CD8-positive, alpha-beta memory T cell (primary cell): ENCODE data around the gene ARPC5L. TPM values are rescaled to one million over a fixed set of nuclear protein-coding genes. Genes with fewer than 3 reads are reported as not detected.
A peak's percentile ranks its signal among the peaks of the same experiment; 100 is the strongest.

ENCODE experiments used
- CTCF ChIA-PET: fragments of 350-600 bp; sonication (Branson Sonifier 250); formaldehyde crosslinking; loops from one replicate; lab custom pipeline; 2021; ENCODE audit warnings: antibody characterized with exemption; lab: Charles Lee
- POLR2A ChIA-PET: fragments of 350-600 bp; sonication (Branson Sonifier 250); formaldehyde crosslinking; loops from one replicate; lab custom pipeline; 2021; ENCODE audit warnings: antibody characterized with exemption; lab: Charles Lee
- DNase-seq, 5 donors: peaks; one replicate each; pipeline versions ENCODE4 v3.0.0 to v3.0.0-alpha.2; 2020 to 2022; ENCODE audit warnings: mixed read lengths in 1 of 5
- H3K27ac ChIP-seq: one replicate; pipeline ENCODE4 v1.7.0; 2013; ENCODE audit warnings: low read depth, mild to moderate bottlenecking, low read length, moderate library complexity
- H3K27me3 ChIP-seq: 2 replicates; pipeline ENCODE4 v1.7.0; 2013; ENCODE audit warnings: low read length, mild to moderate bottlenecking; ENCODE audit not compliant: insufficient read depth, poor library complexity, severe bottlenecking
- H3K36me3 ChIP-seq: 2 replicates; pipeline ENCODE4 v1.7.0; 2013; ENCODE audit warnings: mild to moderate bottlenecking, low read length, moderate library complexity; ENCODE audit not compliant: insufficient read depth
- H3K4me1 ChIP-seq: 2 replicates; pipeline ENCODE4 v1.7.0; 2013; ENCODE audit warnings: mild to moderate bottlenecking, low read length, moderate library complexity; ENCODE audit not compliant: insufficient read depth
- H3K4me3 ChIP-seq: 2 replicates; pipeline ENCODE4 v1.7.0; 2013; ENCODE audit warnings: mild to moderate bottlenecking, low read length
- H3K9me3 ChIP-seq: 2 replicates; pipeline ENCODE4 v1.7.0; 2013; ENCODE audit warnings: mild to moderate bottlenecking, low read length
- H3K27ac Mint-ChIP-seq, 8 donors: one replicate each; pipeline ENCODE4 v1.8.0; 2020 to 2021; ENCODE audit warnings: mixed read lengths in 8 of 8, mild to moderate bottlenecking in 6 of 8, inconsistent platforms in 3 of 8, moderate library complexity in 3 of 8
- H3K27me3 Mint-ChIP-seq, 2 donors: one replicate each; pipeline ENCODE4 v1.8.0; 2020 to 2021; ENCODE audit warnings: mixed read lengths in 2 of 2, mild to moderate bottlenecking in 1 of 2, moderate library complexity in 1 of 2
- H3K36me3 Mint-ChIP-seq, 3 donors: one replicate each; pipeline ENCODE4 v1.8.0; 2020 to 2021; ENCODE audit warnings: mixed read lengths in 3 of 3, inconsistent platforms in 1 of 3, mild to moderate bottlenecking in 1 of 3
- H3K4me1 Mint-ChIP-seq, 3 donors: one replicate each; pipeline ENCODE4 v1.8.0; 2020 to 2021; ENCODE audit warnings: mixed read lengths in 3 of 3, inconsistent platforms in 1 of 3, mild to moderate bottlenecking in 1 of 3
- H3K4me3 Mint-ChIP-seq, 7 donors: one replicate each; pipeline ENCODE4 v1.8.0; 2020 to 2021; ENCODE audit warnings: mixed read lengths in 7 of 7, mild to moderate bottlenecking in 6 of 7, moderate library complexity in 4 of 7, inconsistent platforms in 2 of 7
- H3K9me3 Mint-ChIP-seq, 5 donors: one replicate each; pipeline ENCODE4 v1.8.0; 2020 to 2022; ENCODE audit warnings: mixed read lengths in 5 of 5, mild to moderate bottlenecking in 3 of 5, moderate library complexity in 2 of 5, inconsistent platforms in 1 of 5
- polyA plus RNA-seq: library from polyadenylated mRNA; unstranded; fragments of 300-500 nt; fragmentation: Illumina TruSeq; gene quantifications from one replicate; pipeline ENCODE4 v1.2.3, GENCODE V29; 2021
- total RNA-seq, 2 experiments: library from RNA; stranded (reverse); gene quantifications; one replicate each; pipeline ENCODE4 v1.2.3, GENCODE V29; 2021

Gene ARPC5L
- total and polyA plus RNA-seq, 3 experiments from 2014 or later: 116 to 120 (median 118) TPM

GRCh38 chr9:124871156-124871561 lies 9.2 kb downstream of the ARPC5L start:
- Mint-ChIP-seq H3K4me1 (peaks cover 59 to 77% (median 63%) of the 10 kb centered on the region in 3 donors), H3K9me3 (no peaks in the 10 kb centered on the region), H3K36me3 (peaks cover 6 to 55% (median 12%) of the 10 kb centered on the region in 3 donors), H3K4me3 (peak overlapping the region; percentile 90 to 98 (median 94)), H3K27me3 (peaks cover 0 to 3% of the 10 kb centered on the region in 2 donors), H3K27ac (peak overlapping the region; percentile 95 to 99 (median 96))
- no peak for DNase-seq
- POLR2A ChIA-PET: interaction anchor here (3.2 kb wide), 1 partner anchor 10 kb away, joined by 35 read pairs; the partner anchor contains the start of genes ARPC5L and RPL35
- peaks cover 56% of the 10 kb centered on the region for H3K4me1 ChIP-seq
- no peaks in the 10 kb centered on the region for H3K27me3 ChIP-seq
- peak overlapping the region; percentile 76 for H3K4me3 ChIP-seq
- CTCF ChIA-PET: interaction anchor here (1.2 to 4.3 kb wide), 2 partner anchors 15 to 18 kb away, joined by 4 to 18 read pairs; partner anchors contain the start of gene WDR38
- peak overlapping the region; percentile 95 for H3K27ac ChIP-seq
- no peaks in the 10 kb centered on the region for H3K9me3 ChIP-seq
- peaks cover 29% of the 10 kb centered on the region for H3K36me3 ChIP-seq

GRCh38 chr9:124873664-124874063 lies 11.7 kb downstream of the ARPC5L start:
- H3K4me1 Mint-ChIP-seq: peaks cover 56 to 70% (median 56%) of the 10 kb centered on the region in 3 donors
- H3K27ac ChIP-seq: peak overlapping the region; percentile 12
- DNase-seq: peak in 4 of 5 donors; percentile 50 to 78 (median 56)
- no peaks in the 10 kb centered on the region for H3K27me3 ChIP-seq
- H3K4me3 Mint-ChIP-seq: peak overlapping the region; percentile 45 to 97 (median 91)
- peaks cover 52% of the 10 kb centered on the region for H3K36me3 ChIP-seq
- H3K9me3 Mint-ChIP-seq: no peaks in the 10 kb centered on the region
- H3K9me3 ChIP-seq: no peaks in the 10 kb centered on the region
- H3K4me1 ChIP-seq: peaks cover 46% of the 10 kb centered on the region
- H3K27me3 Mint-ChIP-seq: peaks cover 0 to 1% of the 10 kb centered on the region in 2 donors
- ChIA-PET CTCF (interaction anchor here (0.9 to 4.3 kb wide), 5 partner anchors 11 to 22 kb away, joined by 3 to 18 read pairs (median 4); partner anchors contain the start of gene WDR38), POLR2A (interaction anchor here (0.6 to 1.7 kb wide), 2 partner anchors 12 to 208 kb away, joined by 3 to 13 read pairs; partner anchors contain the start of genes ARPC5L and RPL35)
- no peak overlapping the region for H3K4me3 ChIP-seq
- peak overlapping the region; percentile 88 to 99 (median 96) for H3K27ac Mint-ChIP-seq
- peaks cover 6 to 75% (median 22%) of the 10 kb centered on the region in 3 donors for H3K36me3 Mint-ChIP-seq

GRCh38 chr9:124875501-124875900 lies 13.6 kb downstream of the ARPC5L start:
- no peaks in the 10 kb centered on the region for H3K27me3 ChIP-seq
- no peaks in the 10 kb centered on the region for H3K27me3 Mint-ChIP-seq
- ChIA-PET CTCF (interaction anchor here (1.1 to 4.3 kb wide), 3 partner anchors 16 to 103 kb away, joined by 3 to 18 read pairs (median 3); partner anchors contain the start of gene WDR38), POLR2A (interaction anchor here (1.0 kb wide), 1 partner anchor 13 kb away, joined by 3 read pairs; the partner anchor contains the start of gene ARPC5L)
- peaks cover 58% of the 10 kb centered on the region for H3K36me3 ChIP-seq
- no peaks in the 10 kb centered on the region for H3K9me3 ChIP-seq
- no peak for DNase-seq
- H3K4me1 ChIP-seq: peaks cover 43% of the 10 kb centered on the region
- H3K27ac ChIP-seq: no peak overlapping the region
- peaks cover 50 to 67% (median 50%) of the 10 kb centered on the region in 3 donors for H3K4me1 Mint-ChIP-seq
- H3K27ac Mint-ChIP-seq: peak overlapping the region in 6 of 8 donors; percentile 24 to 91 (median 73)
- H3K9me3 Mint-ChIP-seq: no peaks in the 10 kb centered on the region
- peaks cover 6 to 85% (median 26%) of the 10 kb centered on the region in 3 donors for H3K36me3 Mint-ChIP-seq
- no peak overlapping the region for H3K4me3 ChIP-seq
- H3K4me3 Mint-ChIP-seq: no peak overlapping the region

GRCh38 chr9:124877021-124877782 lies 15.3 kb downstream of the ARPC5L start:
- CTCF ChIA-PET: interaction anchor here (1.2 kb wide), 2 partner anchors 13 to 24 kb away, joined by 3 read pairs; partner anchors contain the start of gene WDR38
- H3K4me1 ChIP-seq: peaks cover 32% of the 10 kb centered on the region
- DNase-seq: no peak

GRCh38 chr9:124878021-124878420 lies 16.1 kb downstream of the ARPC5L start:
- H3K27ac Mint-ChIP-seq: peak overlapping the region in 4 of 8 donors; percentile 9 to 64 (median 38)
- H3K4me1 Mint-ChIP-seq: peaks cover 24 to 53% (median 28%) of the 10 kb centered on the region in 3 donors
- Histone ChIP-seq H3K36me3 (peaks cover 59% of the 10 kb centered on the region), H3K27me3 (no peaks in the 10 kb centered on the region), H3K4me1 (peaks cover 24% of the 10 kb centered on the region), H3K27ac (no peak overlapping the region), H3K9me3 (no peaks in the 10 kb centered on the region), H3K4me3 (no peak overlapping the region)
- POLR2A ChIA-PET: interaction anchor here (0.5 kb wide), 1 partner anchor 24 kb away, joined by 3 read pairs; no protein-coding TSS in a partner anchor
- peaks cover 5 to 91% (median 26%) of the 10 kb centered on the region in 3 donors for H3K36me3 Mint-ChIP-seq
- CTCF ChIA-PET: no interaction called here
- no peak overlapping the region for H3K4me3 Mint-ChIP-seq
- H3K9me3 Mint-ChIP-seq: no peaks in the 10 kb centered on the region
- no peak for DNase-seq
- H3K27me3 Mint-ChIP-seq: no peaks in the 10 kb centered on the region

More at GRCh38 chr9:124877021-124877782, 15.3 kb downstream of the ARPC5L start:
- Histone ChIP-seq H3K27ac (no peak overlapping the region), H3K9me3 (no peaks in the 10 kb centered on the region), H3K27me3 (no peaks in the 10 kb centered on the region), H3K4me3 (no peak overlapping the region), H3K36me3 (peaks cover 61% of the 10 kb centered on the region)
- H3K9me3 Mint-ChIP-seq: no peaks in the 10 kb centered on the region
- H3K27me3 Mint-ChIP-seq: no peaks in the 10 kb centered on the region
- H3K36me3 Mint-ChIP-seq: peaks cover 6 to 91% (median 27%) of the 10 kb centered on the region in 3 donors
- POLR2A ChIA-PET: no interaction called here
- peaks cover 33 to 61% (median 36%) of the 10 kb centered on the region in 3 donors for H3K4me1 Mint-ChIP-seq
- peak overlapping the region in 6 of 8 donors; percentile 43 to 84 (median 58) for H3K27ac Mint-ChIP-seq
- peak overlapping the region in 1 of 7 donors; percentile 7 for H3K4me3 Mint-ChIP-seq

GRCh38 chr9:124878518-124878917 lies 16.6 kb downstream of the ARPC5L start:
- Histone ChIP-seq H3K9me3 (no peaks in the 10 kb centered on the region), H3K27ac (no peak overlapping the region), H3K4me3 (no peak overlapping the region), H3K36me3 (peaks cover 55% of the 10 kb centered on the region), H3K4me1 (peaks cover 19% of the 10 kb centered on the region), H3K27me3 (no peaks in the 10 kb centered on the region)
- peaks cover under 1 to 87% (median 22%) of the 10 kb centered on the region in 3 donors for H3K36me3 Mint-ChIP-seq
- peaks cover 19 to 48% (median 23%) of the 10 kb centered on the region in 3 donors for H3K4me1 Mint-ChIP-seq
- ChIA-PET POLR2A (interaction anchor here (0.5 kb wide), 1 partner anchor 23 kb away, joined by 3 read pairs; no protein-coding TSS in a partner anchor), CTCF (interaction anchor here (2.0 kb wide), 1 partner anchor 15 kb away, joined by 5 read pairs; no protein-coding TSS in a partner anchor)
- H3K27ac Mint-ChIP-seq: peak overlapping the region in 4 of 8 donors; percentile 23 to 65 (median 59)
- H3K9me3 Mint-ChIP-seq: no peaks in the 10 kb centered on the region
- DNase-seq: no peak
- H3K4me3 Mint-ChIP-seq: no peak overlapping the region
- no peaks in the 10 kb centered on the region for H3K27me3 Mint-ChIP-seq

GRCh38 chr9:124879226-124879625 lies 17.3 kb downstream of the ARPC5L start:
- Histone ChIP-seq H3K9me3 (no peaks in the 10 kb centered on the region), H3K4me3 (no peak overlapping the region), H3K27ac (no peak overlapping the region), H3K27me3 (no peaks in the 10 kb centered on the region), H3K36me3 (peaks cover 48% of the 10 kb centered on the region), H3K4me1 (peaks cover 12% of the 10 kb centered on the region)
- CTCF ChIA-PET: interaction anchor here (2.0 kb wide), 1 partner anchor 15 kb away, joined by 5 read pairs; no protein-coding TSS in a partner anchor
- Mint-ChIP-seq H3K4me1 (peaks cover 12 to 41% (median 16%) of the 10 kb centered on the region in 3 donors), H3K36me3 (peaks cover 0 to 85% (median 22%) of the 10 kb centered on the region in 3 donors), H3K9me3 (no peaks in the 10 kb centered on the region), H3K4me3 (no peak overlapping the region), H3K27ac (peak overlapping the region in 3 of 8 donors; percentile 24 to 52 (median 45)), H3K27me3 (no peaks in the 10 kb centered on the region)
- POLR2A ChIA-PET: no interaction called here
- DNase-seq: no peak
